Stimulated activated naive CD4-positive, alpha-beta T cell (primary cell): ENCODE data around the gene SLC9A3.
A peak's percentile ranks its signal among the peaks of the same experiment; 100 is the strongest.

Experiments
- DNase-seq, 6 experiments: peaks; one replicate each; lab custom pipeline; 2025; lab: John Stamatoyannopoulos, UW

SLC9A3 gene

GRCh38 chr5:442335-443238 is 81.7 kb downstream of the SLC9A3 start, which contains the start of gene EXOC3:
EXOC3 (plus strand) TSS chr5:443176; CDS start chr5:446206, 3,030 bp downstream.
- peak; percentile 39 to 74 (median 64) for DNase-seq

- no peak for DNase-seq
These were observed 82.3 kb downstream of the SLC9A3 start for GRCh38 chr5:441996-442334.

GRCh38 chr5:440401-441201 is 83.6 kb downstream of the SLC9A3 start:
- DNase-seq: no peak

GRCh38 chr5:439636-440035 is 84.6 kb downstream of the SLC9A3 start:
- no peak for DNase-seq

- DNase-seq: no peak
These were observed 85.1 kb downstream of the SLC9A3 start for GRCh38 chr5:439181-439580.

GRCh38 chr5:438481-438981 is 85.7 kb downstream of the SLC9A3 start:
- DNase-seq: no peak

- no peak for DNase-seq
These were observed 86.9 kb downstream of the SLC9A3 start for GRCh38 chr5:437281-437771.

- DNase-seq: no peak
These were observed 87.6 kb downstream of the SLC9A3 start for GRCh38 chr5:436641-436975.

GRCh38 chr5:435961-436640 is 88.1 kb downstream of the SLC9A3 start:
- no peak for DNase-seq

GRCh38 chr5:435156-435790 is 89.0 kb downstream of the SLC9A3 start:
- DNase-seq: no peak

- no peak for DNase-seq
These were observed 89.7 kb downstream of the SLC9A3 start for GRCh38 chr5:434443-435146.

GRCh38 chr5:433836-434235 is 90.4 kb downstream of the SLC9A3 start:
- DNase-seq: no peak

- no peak for DNase-seq
These were observed 91.1 kb downstream of the SLC9A3 start for GRCh38 chr5:432928-433791.

GRCh38 chr5:432201-432927 is 91.9 kb downstream of the SLC9A3 start:
- no peak for DNase-seq

GRCh38 chr5:431711-432050 is 92.6 kb downstream of the SLC9A3 start:
- no peak for DNase-seq

- peak in 3 of 6 experiments; percentile 5 to 7 (median 6) for DNase-seq
These were observed 93.1 kb downstream of the SLC9A3 start for GRCh38 chr5:431001-431710.

GRCh38 chr5:430214-430925 is 93.9 kb downstream of the SLC9A3 start:
- DNase-seq: no peak
